ENCODE measurements around the gene RNF14. TPM values are rescaled to one million over a fixed set of nuclear protein-coding genes. Genes with fewer than 3 reads are reported as not detected.

The RNF14 gene
- total RNA-seq, 1 experiment from 2014 or later, result 37.5 TPM

GRCh38 chr5:142023836-142024235 is 54.9 kb downstream of the RNF14 start:
- no peaks in the 10 kb centered on the region for H3K9me2 ChIP-seq (ENCODE audit: insufficient read depth)
- ChIA-PET POLR2A (interaction anchor here (1.6 to 2.3 kb wide), 3 partner anchors 7 to 11 kb away, joined by 3 to 11 read pairs (median 5); partner anchors contain the start of gene GNPDA1), RAD21 (ENCODE audit: low non-redundant PET in 1 of 2, low total read pairs in 2 of 2, uncharacterized antibody in 2 of 2, unreplicated experiment in 2 of 2) (no interaction called here), CTCF (interaction anchor here (2.9 kb wide), 1 partner anchor 9 kb away, joined by 10 read pairs; no protein-coding TSS in a partner anchor)
- peaks cover 10 to 15% of the 10 kb centered on the region in 2 experiments; a peak in 3 of 4 replicates for H3K4me1 ChIP-seq (ENCODE audit: control insufficient read depth in 1 of 2, insufficient read depth in 2 of 2, low read length in 2 of 2)
- H3K27me3 ChIP-seq (ENCODE audit: insufficient read depth, low read length), result no peaks in the 10 kb centered on the region
- no peak overlapping the region for H3K27ac ChIP-seq (ENCODE audit: low read depth, low read length)
- peak overlapping the region; percentile 66; the same call in 1 of the 2 replicates for H3K4me2 ChIP-seq (ENCODE audit: low read length)
- H3K4me3 ChIP-seq (replicated peaks in 1 of 2; ENCODE audit: low read depth in 1 of 2, low read length in 2 of 2), result no peak overlapping the region
- no peaks in the 10 kb centered on the region for H4K20me1 ChIP-seq (ENCODE audit: insufficient read depth)
- TF ChIP-seq ELF1 (IDR thresholded peaks at IDR 0.05; ENCODE audit: borderline replicate concordance, low read depth) (no peak), SIN3A (IDR thresholded peaks at IDR 0.05; ENCODE audit: low read depth) (no peak), EGR1 (IDR thresholded peaks at IDR 0.05; ENCODE audit: low read depth) (no peak), MAX (IDR thresholded peaks at IDR 0.05) (no peak)
- H3K9ac ChIP-seq (ENCODE audit: low read length), result no peak overlapping the region
- no peaks in the 10 kb centered on the region for H3K36me3 ChIP-seq (ENCODE audit: control insufficient read depth in 1 of 2, insufficient read depth in 2 of 2, low read length in 2 of 2)
- no peaks in the 10 kb centered on the region for H3K79me2 ChIP-seq (ENCODE audit: insufficient read depth, low read length)
- ATAC-seq (no peak), DNase-seq (ENCODE audit: low read depth, low spot score) (no peak)
- BruUV-seq (replicated peaks), result no TSS peak
- intact Hi-C loops (cut with micrococcal nuclease), result no loop called here
- H3K9me3 ChIP-seq (ENCODE audit: control insufficient read depth in 1 of 2, insufficient read depth in 1 of 2, low read depth in 1 of 2, low read length in 2 of 2), result no peaks in the 10 kb centered on the region
- H2AFZ ChIP-seq (ENCODE audit: low read depth, low read length, poor library complexity, severe bottlenecking), result no peak overlapping the region

GRCh38 chr5:142024771-142025304 is 55.9 kb downstream of the RNF14 start:
- peak; percentile 68 for DNase-seq (ENCODE audit: low read depth, low spot score)
- Histone ChIP-seq H3K9ac (ENCODE audit: low read length) (peak overlapping the region; percentile 53), H2AFZ (ENCODE audit: low read depth, low read length, poor library complexity, severe bottlenecking) (peak overlapping the region; percentile 84), H3K27me3 (ENCODE audit: insufficient read depth, low read length) (no peaks in the 10 kb centered on the region), H3K9me2 (ENCODE audit: insufficient read depth) (no peaks in the 10 kb centered on the region), H3K4me3 (replicated peaks in 1 of 2; ENCODE audit: low read depth in 1 of 2, low read length in 2 of 2) (peak overlapping the region; percentile 44 to 50), H3K36me3 (ENCODE audit: control insufficient read depth in 1 of 2, insufficient read depth in 2 of 2, low read length in 2 of 2) (no peaks in the 10 kb centered on the region), H3K4me1 (ENCODE audit: control insufficient read depth in 1 of 2, insufficient read depth in 2 of 2, low read length in 2 of 2) (peaks cover 10 to 15% of the 10 kb centered on the region in 2 experiments; a peak in 3 of 4 replicates), H4K20me1 (ENCODE audit: insufficient read depth) (no peaks in the 10 kb centered on the region), H3K27ac (ENCODE audit: low read depth, low read length) (peak overlapping the region; percentile 77), H3K79me2 (ENCODE audit: insufficient read depth, low read length) (no peaks in the 10 kb centered on the region), H3K4me2 (ENCODE audit: low read length) (peak overlapping the region; percentile 66), H3K9me3 (ENCODE audit: control insufficient read depth in 1 of 2, insufficient read depth in 1 of 2, low read depth in 1 of 2, low read length in 2 of 2) (no peaks in the 10 kb centered on the region)
- RAD21 ChIA-PET (ENCODE audit: low non-redundant PET in 1 of 2, low total read pairs in 2 of 2, uncharacterized antibody in 2 of 2, unreplicated experiment in 2 of 2), result no interaction called here
- POLR2A ChIA-PET, result interaction anchor here (1.3 to 2.3 kb wide), 4 partner anchors 8 to 15 kb away, joined by 3 to 11 read pairs (median 4); partner anchors contain the start of gene GNPDA1
- ATAC-seq, result peak; percentile 100
- CTCF ChIA-PET, result interaction anchor here (1.0 to 2.9 kb wide), 3 partner anchors 10 to 64 kb away, joined by 3 to 10 read pairs (median 6); partner anchors contain the start of gene GNPDA1
- intact Hi-C loops (cut with micrococcal nuclease), result no loop called here
- peak; percentile 88 for TF ChIP-seq ELF1 (IDR thresholded peaks at IDR 0.05; ENCODE audit: borderline replicate concordance, low read depth)
- TF ChIP-seq TCF7L2 (IDR thresholded peaks at IDR 0.05; ENCODE audit: borderline replicate concordance, extremely low read depth, insufficient read depth, insufficient read length), result no peak
- TF ChIP-seq SRF (IDR thresholded peaks at IDR 0.05; ENCODE audit: low read depth), result no peak
- TF ChIP-seq POLR2AphosphoS5 (IDR thresholded peaks at IDR 0.05; ENCODE audit: low read depth, low read length), result peak; percentile 84
- no peak for TF ChIP-seq EZH2 (IDR thresholded peaks at IDR 0.05)
- peak; percentile 14; the same call in 1 of the 2 replicates for TF ChIP-seq SIN3A (IDR thresholded peaks at IDR 0.05; ENCODE audit: low read depth)
- TF ChIP-seq SP1 (IDR thresholded peaks at IDR 0.05; ENCODE audit: low read depth), result 0 out of 2 replicates have a peak, but pooled peaks have one; percentile 6
- TF ChIP-seq CBX3 (IDR thresholded peaks at IDR 0.05; ENCODE audit: low read depth), result 0 out of 2 replicates have a peak, but pooled peaks have one; percentile 11
- TF ChIP-seq POLR2A (IDR thresholded peaks at IDR 0.05; ENCODE audit: borderline replicate concordance, extremely low read depth, insufficient read depth, insufficient read length), result peak; percentile 74
- BruUV-seq (replicated peaks), result no TSS peak

Measured in HCT116 (cell line).